Activated naive CD8-positive, alpha-beta T cell treated with anti-CD3 and anti-CD28 coated beads, Interleukin-2, amount 50 U/mL, for 24 hours (primary cell): ENCODE measurements around the gene NSG2.
"Not testable (repeated sequence)": the region's sequence is repeated elsewhere in the genome, so short reads cannot be mapped to it uniquely, and the experiment has no call there.

Experiments used
- ATAC-seq: fragments of 150-1000 bp; cut with Tn5 transposase; one replicate; pipeline ENCODE4 v1.10.0; 2021
- DNase-seq: peaks from one replicate; pipeline ENCODE4 v3.0.0; 2021
- H3K27ac Mint-ChIP-seq: one replicate; pipeline ENCODE4 v1.8.0; 2021; ENCODE audit warnings: mild to moderate bottlenecking, mixed read lengths
- H3K27me3 Mint-ChIP-seq: one replicate; pipeline ENCODE4 v1.8.0; 2021; ENCODE audit warnings: mixed read lengths
- H3K36me3 Mint-ChIP-seq: one replicate; pipeline ENCODE4 v1.8.0; 2021; ENCODE audit warnings: low read depth, mixed read lengths
- H3K4me1 Mint-ChIP-seq: one replicate; pipeline ENCODE4 v1.8.0; 2021; ENCODE audit warnings: mixed read lengths
- H3K4me3 Mint-ChIP-seq: one replicate; pipeline ENCODE4 v1.8.0; 2021; ENCODE audit warnings: mild to moderate bottlenecking, moderate library complexity, mixed read lengths
- H3K9me3 Mint-ChIP-seq: one replicate; pipeline ENCODE4 v1.8.0; 2021; ENCODE audit warnings: mixed read lengths

Gene NSG2

GRCh38 chr5:174145091-174145490, 99.6 kb downstream of the NSG2 start:
- H3K4me3 Mint-ChIP-seq = no peak overlapping the region
- DNase-seq (no peak), ATAC-seq (no peak)
- no peaks in the 10 kb centered on the region for H3K4me1 Mint-ChIP-seq
- peaks cover 5% of the 10 kb centered on the region for H3K27me3 Mint-ChIP-seq
- no peaks in the 10 kb centered on the region for H3K36me3 Mint-ChIP-seq
- no peaks in the 10 kb centered on the region for H3K9me3 Mint-ChIP-seq
- no peak overlapping the region for H3K27ac Mint-ChIP-seq

- Mint-ChIP-seq H3K27ac (no peak overlapping the region), H3K27me3 (peaks cover 5% of the 10 kb centered on the region), H3K9me3 (no peaks in the 10 kb centered on the region), H3K4me3 (no peak overlapping the region), H3K36me3 (no peaks in the 10 kb centered on the region), H3K4me1 (no peaks in the 10 kb centered on the region)
- ATAC-seq (peak; percentile 32), DNase-seq (peak; percentile 6)
Measured at GRCh38 chr5:174145821-174146220, 100.3 kb downstream of the NSG2 start.

GRCh38 chr5:174146556-174146955, 101.0 kb downstream of the NSG2 start:
- Mint-ChIP-seq H3K27me3 (peaks cover 5% of the 10 kb centered on the region), H3K4me3 (no peak overlapping the region), H3K36me3 (no peaks in the 10 kb centered on the region), H3K4me1 (no peaks in the 10 kb centered on the region), H3K9me3 (no peaks in the 10 kb centered on the region), H3K27ac (no peak overlapping the region)
- no peak for ATAC-seq
- DNase-seq = no peak

- H3K4me1 Mint-ChIP-seq, H3K27me3 Mint-ChIP-seq, DNase-seq, H3K36me3 Mint-ChIP-seq, ATAC-seq, H3K27ac Mint-ChIP-seq, H3K4me3 Mint-ChIP-seq, H3K9me3 Mint-ChIP-seq: not testable (repeated sequence)
Measured at GRCh38 chr5:174147012-174147411, 101.5 kb downstream of the NSG2 start.

GRCh38 chr5:174147551-174147950, 102.0 kb downstream of the NSG2 start:
- Mint-ChIP-seq H3K4me3 (no peak overlapping the region), H3K9me3 (no peaks in the 10 kb centered on the region), H3K27ac (no peak overlapping the region), H3K27me3 (peaks cover 5% of the 10 kb centered on the region), H3K4me1 (no peaks in the 10 kb centered on the region), H3K36me3 (no peaks in the 10 kb centered on the region)
- no peak for DNase-seq
- ATAC-seq = no peak

GRCh38 chr5:174148721-174149120, 103.2 kb downstream of the NSG2 start:
- no peak for ATAC-seq
- Mint-ChIP-seq H3K4me3 (no peak overlapping the region), H3K4me1 (no peaks in the 10 kb centered on the region), H3K27me3 (peaks cover 5% of the 10 kb centered on the region), H3K9me3 (no peaks in the 10 kb centered on the region), H3K36me3 (no peaks in the 10 kb centered on the region), H3K27ac (no peak overlapping the region)
- DNase-seq = no peak

- no peaks in the 10 kb centered on the region for H3K4me1 Mint-ChIP-seq
- no peaks in the 10 kb centered on the region for H3K9me3 Mint-ChIP-seq
- ATAC-seq (no peak), DNase-seq (no peak)
- H3K36me3 Mint-ChIP-seq = no peaks in the 10 kb centered on the region
- peaks cover 5% of the 10 kb centered on the region for H3K27me3 Mint-ChIP-seq
- no peak overlapping the region for H3K4me3 Mint-ChIP-seq
- H3K27ac Mint-ChIP-seq = no peak overlapping the region
Measured at GRCh38 chr5:174149426-174149825, 103.9 kb downstream of the NSG2 start.

- Mint-ChIP-seq H3K4me3 (no peak overlapping the region), H3K4me1 (no peaks in the 10 kb centered on the region), H3K9me3 (peaks cover 5% of the 10 kb centered on the region), H3K27me3 (peaks cover 5% of the 10 kb centered on the region), H3K27ac (no peak overlapping the region), H3K36me3 (no peaks in the 10 kb centered on the region)
- DNase-seq = no peak
- no peak for ATAC-seq
Measured at GRCh38 chr5:174149989-174150388, 104.5 kb downstream of the NSG2 start.

- Mint-ChIP-seq H3K9me3 (peaks cover 14% of the 10 kb centered on the region), H3K27me3 (peaks cover 5% of the 10 kb centered on the region), H3K4me3 (no peak overlapping the region), H3K36me3 (no peaks in the 10 kb centered on the region), H3K27ac (no peak overlapping the region), H3K4me1 (no peaks in the 10 kb centered on the region)
- DNase-seq (no peak), ATAC-seq (no peak)
Measured at GRCh38 chr5:174151599-174152181, 106.2 kb downstream of the NSG2 start.

GRCh38 chr5:174154559-174154958, 109.1 kb downstream of the NSG2 start:
- ATAC-seq (no peak), DNase-seq (no peak)
- no peaks in the 10 kb centered on the region for H3K27me3 Mint-ChIP-seq
- no peaks in the 10 kb centered on the region for H3K36me3 Mint-ChIP-seq
- H3K27ac Mint-ChIP-seq = no peak overlapping the region
- peaks cover 14% of the 10 kb centered on the region for H3K9me3 Mint-ChIP-seq
- H3K4me3 Mint-ChIP-seq = no peak overlapping the region
- no peaks in the 10 kb centered on the region for H3K4me1 Mint-ChIP-seq

GRCh38 chr5:174155281-174155680, 109.8 kb downstream of the NSG2 start:
- Mint-ChIP-seq H3K4me3 (no peak overlapping the region), H3K36me3 (no peaks in the 10 kb centered on the region), H3K4me1 (no peaks in the 10 kb centered on the region), H3K9me3 (peaks cover 14% of the 10 kb centered on the region), H3K27me3 (peaks cover 2% of the 10 kb centered on the region), H3K27ac (no peak overlapping the region)
- DNase-seq (no peak), ATAC-seq (no peak)

GRCh38 chr5:174155706-174156105, 110.2 kb downstream of the NSG2 start:
- Mint-ChIP-seq H3K4me1 (no peaks in the 10 kb centered on the region), H3K36me3 (no peaks in the 10 kb centered on the region), H3K27ac (no peak overlapping the region), H3K27me3 (peaks cover 2% of the 10 kb centered on the region), H3K4me3 (no peak overlapping the region), H3K9me3 (peaks cover 14% of the 10 kb centered on the region)
- no peak for ATAC-seq
- DNase-seq = no peak

GRCh38 chr5:174157048-174157447, 111.5 kb downstream of the NSG2 start:
- H3K27ac Mint-ChIP-seq = no peak overlapping the region
- H3K4me3 Mint-ChIP-seq = no peak overlapping the region
- peaks cover 2% of the 10 kb centered on the region for H3K27me3 Mint-ChIP-seq
- DNase-seq (no peak), ATAC-seq (no peak)
- no peaks in the 10 kb centered on the region for H3K36me3 Mint-ChIP-seq
- peaks cover 14% of the 10 kb centered on the region for H3K9me3 Mint-ChIP-seq
- no peaks in the 10 kb centered on the region for H3K4me1 Mint-ChIP-seq
